ENCODE data around the gene TSPAN5. TPM values are rescaled to one million over a fixed set of nuclear protein-coding genes. Genes with fewer than 3 reads are reported as not detected.

TSPAN5 gene
- polyA plus RNA-seq, 1 of the 3 experiments (the other 2 are of a cell fraction): 38.6 TPM

- TF ChIP-seq REST (IDR thresholded peaks at IDR 0.05; ENCODE audit: low read depth, low read length) (0 out of 2 replicates have a peak, but pooled peaks have one; percentile 14), MAX (IDR thresholded peaks at IDR 0.05; ENCODE audit: low read depth) (peak; percentile 27; the same call in 1 of the 2 replicates), SIN3A (IDR thresholded peaks at IDR 0.05; ENCODE audit: borderline replicate concordance, low read depth, low read length) (no peak), NRF1 (IDR thresholded peaks at IDR 0.05; ENCODE audit: low read depth, low read length) (no peak), PBX3 (IDR thresholded peaks at IDR 0.05) (peak; percentile 37), IRF3 (IDR thresholded peaks at IDR 0.05; ENCODE audit: low read depth, low read length) (no peak), SMC3 (IDR thresholded peaks at IDR 0.05; ENCODE audit: low read depth, low read length) (no peak), GATA2 (CRISPR knock-in tag; IDR thresholded peaks at IDR 0.05) (no peak), GABPA (IDR thresholded peaks at IDR 0.05; ENCODE audit: low read depth) (no peak), FOXM1 (IDR thresholded peaks at IDR 0.05; ENCODE audit: low read depth) (no peak), RCOR1 (IDR thresholded peaks at IDR 0.05; ENCODE audit: low read length) (no peak), TEAD4 (IDR thresholded peaks at IDR 0.05; ENCODE audit: borderline replicate concordance, insufficient read depth) (peak; percentile 20; the same call in 1 of the 2 replicates), RXRA (IDR thresholded peaks at IDR 0.05; ENCODE audit: borderline replicate concordance, low read depth) (peak; percentile 69; the same call in 1 of the 2 replicates), MXI1 (IDR thresholded peaks at IDR 0.05; ENCODE audit: low read depth, low read length) (no peak), NFIC (IDR thresholded peaks at IDR 0.05; ENCODE audit: borderline replicate concordance) (peak; percentile 40; the same call in 1 of the 2 replicates), RAD21 (IDR thresholded peaks at IDR 0.05; ENCODE audit: low read length) (no peak), CTCF (IDR thresholded peaks at IDR 0.05) (no peak), FOXJ3 (CRISPR knock-in tag; IDR thresholded peaks at IDR 0.05) (no peak), POLR2AphosphoS5 (IDR thresholded peaks at IDR 0.05; ENCODE audit: low read depth, low read length) (no peak), ZBTB33 (IDR thresholded peaks at IDR 0.05; ENCODE audit: borderline replicate concordance, low read depth) (no peak), TAF1 (IDR thresholded peaks at IDR 0.05; ENCODE audit: borderline replicate concordance, low read depth, low read length) (no peak), ELF1 (IDR thresholded peaks at IDR 0.05) (no peak), EP300 (IDR thresholded peaks at IDR 0.05; ENCODE audit: borderline replicate concordance in 1 of 2, low read depth in 1 of 2, low read length in 1 of 2) (peak in 1 of 2 experiments; percentile 30; a peak in 1 of 4 replicates)
These were observed 227.6 kb downstream of the TSPAN5 start (continued) for GRCh38 chr4:98430708-98431403.

All from SK-N-SH (cell line).